Type B pancreatic cell (in vitro differentiated cells): ENCODE results near the gene CDKAL1. TPM values are rescaled to one million over a fixed set of nuclear protein-coding genes. Genes with fewer than 3 reads are reported as not detected.

Experiments used
- DNase-seq: peaks from one replicate; pipeline ENCODE4 v3.0.0; 2021; ENCODE audit warnings: mixed read lengths; ENCODE audit not compliant: unreplicated experiment; ENCODE audit errors: extremely low spot score
- H3K27ac Mint-ChIP-seq: 2 replicates; pipeline ENCODE4 v1.8.0; 2021; ENCODE audit warnings: mild to moderate bottlenecking, mixed read lengths
- H3K27me3 Mint-ChIP-seq: 2 replicates; pipeline ENCODE4 v1.8.0; 2021; ENCODE audit warnings: mixed read lengths
- H3K36me3 Mint-ChIP-seq: 2 replicates; pipeline ENCODE4 v1.8.0; 2021; ENCODE audit warnings: mixed read lengths
- H3K4me1 Mint-ChIP-seq: one replicate; pipeline ENCODE4 v1.8.0; 2021; ENCODE audit warnings: mixed read lengths; ENCODE audit not compliant: unreplicated experiment
- H3K4me3 Mint-ChIP-seq: 2 replicates; pipeline ENCODE4 v1.8.0; 2021; ENCODE audit warnings: mild to moderate bottlenecking, mixed read lengths
- H3K9me3 Mint-ChIP-seq: 2 replicates; pipeline ENCODE4 v1.8.0; 2021; ENCODE audit warnings: mixed read lengths
- CTCF ChIP-seq: fragments of 200-600 bp; sonication (generic); conservative IDR thresholded peaks from 2 replicates; pipeline ENCODE4 v1.5.0; 2021; ENCODE audit warnings: antibody characterized with exemption, mild to moderate bottlenecking
- total RNA-seq: library from RNA; stranded (reverse); gene quantifications from 2 replicates; pipeline ENCODE4 v1.2.1, GENCODE V29; 2021; ENCODE audit warnings: low replicate concordance

CDKAL1 gene
- total RNA-seq, 1 donor from 2014 or later, result 21.0 TPM

DNA sequence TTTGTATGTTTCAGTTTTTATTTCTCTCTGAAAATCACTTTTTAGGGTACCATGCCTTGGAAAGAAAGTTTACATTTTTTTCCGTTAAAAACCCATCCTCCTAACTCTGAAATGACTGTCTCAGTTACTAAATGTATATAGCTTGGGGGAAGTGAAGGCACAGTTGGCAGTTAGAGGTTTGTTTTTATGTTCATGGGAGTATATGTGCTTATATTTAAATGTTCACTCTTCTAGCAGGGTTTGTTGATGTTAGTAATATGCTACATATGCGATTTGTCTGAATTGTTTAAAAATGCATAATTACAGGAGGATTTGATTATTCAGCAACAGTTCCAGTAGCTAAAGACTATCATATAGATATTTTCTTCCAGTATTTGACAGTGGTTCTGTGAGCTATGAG, 31.1 kb downstream of the CDKAL1 start:
- peaks cover 8% of the 10 kb centered on the region for H3K36me3 Mint-ChIP-seq
- H3K4me3 Mint-ChIP-seq, result no peak overlapping the region
- H3K27me3 Mint-ChIP-seq, result no peaks in the 10 kb centered on the region
- peaks cover 7% of the 10 kb centered on the region for H3K4me1 Mint-ChIP-seq
- TF ChIP-seq CTCF, result no peak
- no peak for DNase-seq
- H3K9me3 Mint-ChIP-seq, result peaks cover 5% of the 10 kb centered on the region
- no peak overlapping the region for H3K27ac Mint-ChIP-seq

DNA sequence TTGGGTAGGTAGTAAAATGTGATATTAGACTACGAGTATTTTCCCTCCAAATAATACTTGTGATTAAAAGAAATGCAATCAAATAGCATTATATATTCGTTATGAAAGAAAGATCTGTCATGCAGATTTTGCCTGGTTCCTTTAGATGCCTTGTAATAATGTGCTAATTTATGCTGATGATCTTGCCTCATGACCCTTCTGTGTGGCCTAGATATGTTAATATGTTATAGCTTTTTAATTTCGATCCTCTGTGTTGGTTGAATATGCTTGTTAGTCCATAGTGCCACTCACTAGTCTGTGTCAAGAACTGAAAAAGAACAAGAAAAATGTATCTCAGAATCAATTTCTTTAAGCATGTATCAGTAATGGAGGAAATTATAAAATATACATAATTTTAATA, 31.9 kb downstream of the CDKAL1 start:
- DNase-seq, result no peak
- peaks cover 15% of the 10 kb centered on the region for H3K36me3 Mint-ChIP-seq
- TF ChIP-seq CTCF, result no peak
- peaks cover 5% of the 10 kb centered on the region for H3K9me3 Mint-ChIP-seq
- H3K27me3 Mint-ChIP-seq, result no peaks in the 10 kb centered on the region
- peaks cover 3% of the 10 kb centered on the region for H3K4me1 Mint-ChIP-seq
- H3K27ac Mint-ChIP-seq, result no peak overlapping the region
- no peak overlapping the region for H3K4me3 Mint-ChIP-seq

DNA sequence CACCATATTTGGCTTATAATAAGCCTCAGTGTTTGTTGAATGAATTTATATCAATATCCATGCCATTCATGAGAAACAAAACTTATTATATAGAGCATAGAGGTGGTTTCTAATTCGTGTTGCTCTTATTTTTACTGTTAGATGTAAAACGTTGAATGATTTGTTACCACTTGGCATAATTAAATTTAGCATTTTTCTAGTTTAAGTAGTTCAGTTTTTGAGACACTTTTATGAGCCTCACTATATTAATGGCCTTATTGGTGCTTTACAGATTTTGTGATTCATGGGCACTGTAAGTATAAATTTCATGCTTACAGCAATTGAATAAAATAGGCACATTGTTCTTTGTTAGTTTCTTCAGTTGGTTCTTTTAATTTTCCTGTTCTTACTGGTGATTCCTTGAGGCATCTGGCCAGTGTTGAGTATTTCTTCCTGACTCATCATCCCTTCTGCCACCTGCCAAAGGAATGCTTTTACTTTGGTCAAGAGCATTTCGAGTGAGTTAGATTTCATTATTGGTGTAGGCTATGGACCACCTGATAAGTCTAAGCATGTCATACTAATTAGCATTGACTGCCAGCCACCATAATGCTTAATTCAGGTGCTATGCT, 34.8 kb downstream of the CDKAL1 start:
- TF ChIP-seq CTCF, result no peak
- Mint-ChIP-seq H3K4me1 (peaks cover 10% of the 10 kb centered on the region), H3K36me3 (peaks cover 18% of the 10 kb centered on the region), H3K27ac (no peak overlapping the region), H3K9me3 (peaks cover 5% of the 10 kb centered on the region), H3K27me3 (no peaks in the 10 kb centered on the region), H3K4me3 (no peak overlapping the region)
- DNase-seq, result no peak

DNA sequence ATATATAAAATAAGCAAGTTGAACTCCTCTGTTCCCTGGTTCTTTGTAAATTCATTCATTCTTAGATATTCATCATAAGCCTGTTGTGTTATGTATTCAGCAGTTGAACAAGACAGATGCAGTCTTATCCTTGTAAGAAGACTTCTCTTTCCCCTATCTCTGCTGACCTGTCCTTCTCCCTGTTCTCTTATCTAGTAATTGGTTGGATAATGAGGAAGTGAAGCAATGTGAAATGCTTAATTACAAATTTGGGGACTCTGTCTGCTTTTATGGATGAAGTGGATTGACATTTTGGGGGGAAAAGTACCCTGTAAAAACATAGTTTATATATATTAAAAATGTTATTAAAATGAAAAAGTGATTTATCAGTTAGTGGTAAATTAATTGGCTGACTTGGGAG, 37.0 kb downstream of the CDKAL1 start:
- peaks cover 18% of the 10 kb centered on the region for H3K36me3 Mint-ChIP-seq
- H3K9me3 Mint-ChIP-seq, result peaks cover 5% of the 10 kb centered on the region
- peaks cover 14% of the 10 kb centered on the region for H3K4me1 Mint-ChIP-seq
- no peak for TF ChIP-seq CTCF
- H3K27ac Mint-ChIP-seq, result no peak overlapping the region
- DNase-seq, result no peak
- H3K4me3 Mint-ChIP-seq, result no peak overlapping the region
- H3K27me3 Mint-ChIP-seq, result no peaks in the 10 kb centered on the region

- Mint-ChIP-seq H3K4me1 (peaks cover 17% of the 10 kb centered on the region), H3K36me3 (peaks cover 17% of the 10 kb centered on the region), H3K27me3 (no peaks in the 10 kb centered on the region), H3K4me3 (no peak overlapping the region), H3K9me3 (peaks cover 5% of the 10 kb centered on the region), H3K27ac (no peak overlapping the region)
- no peak for TF ChIP-seq CTCF
- no peak for DNase-seq
Measured at GRCh38 chr6:20572288-20572687, 38.0 kb downstream of the CDKAL1 start.

GRCh38 chr6:20572940-20573339, 38.7 kb downstream of the CDKAL1 start:
- H3K4me1 Mint-ChIP-seq, result peaks cover 22% of the 10 kb centered on the region
- TF ChIP-seq CTCF, result no peak
- DNase-seq, result no peak
- H3K4me3 Mint-ChIP-seq, result no peak overlapping the region
- no peak overlapping the region for H3K27ac Mint-ChIP-seq
- H3K27me3 Mint-ChIP-seq, result no peaks in the 10 kb centered on the region
- peaks cover 5% of the 10 kb centered on the region for H3K9me3 Mint-ChIP-seq
- H3K36me3 Mint-ChIP-seq, result peaks cover 21% of the 10 kb centered on the region
